ENCODE measurements around the gene LCN15. TPM values are rescaled to one million over a fixed set of nuclear protein-coding genes. Genes with fewer than 3 reads are reported as not detected.

Gene LCN15
- total and polyA plus RNA-seq, 4 donors: not detected

DNA sequence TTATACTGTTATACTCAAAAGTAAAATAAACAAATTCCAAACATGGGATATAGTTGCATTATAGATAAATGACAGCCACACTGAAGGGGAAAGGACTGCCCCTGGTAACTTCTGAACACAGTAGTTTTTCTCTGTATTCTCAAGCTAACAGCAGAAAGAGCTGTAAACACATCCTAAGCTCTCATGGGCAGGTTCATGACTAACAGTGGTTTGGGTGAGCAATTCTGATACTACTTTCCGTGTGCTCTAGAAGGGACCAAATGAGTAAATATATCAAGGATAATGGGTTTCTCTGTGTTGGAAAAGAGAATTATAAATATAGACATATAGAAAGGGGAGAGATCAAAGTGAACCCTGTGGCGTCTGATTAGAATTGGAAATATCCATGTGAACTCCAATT, 13.8 kb downstream of the LCN15 start:
- TF ChIP-seq JUND (IDR thresholded peaks at IDR 0.05) (no peak), HNF4A (conservative IDR thresholded peaks at IDR 0.05) (no peak), TAF1 (conservative IDR thresholded peaks at IDR 0.05) (no peak), RAD21 (IDR thresholded peaks at IDR 0.05) (no peak), NR2F2 (IDR thresholded peaks at IDR 0.05) (no peak), YY1 (IDR thresholded peaks at IDR 0.05) (no peak), RXRA (IDR thresholded peaks at IDR 0.05) (no peak), FOXA2 (IDR thresholded peaks at IDR 0.05) (no peak), FOXA1 (IDR thresholded peaks at IDR 0.05) (no peak), SP1 (IDR thresholded peaks at IDR 0.05) (no peak), HNF4G (IDR thresholded peaks at IDR 0.05) (no peak), EGR1 (IDR thresholded peaks at IDR 0.05; ENCODE audit: low read depth in 2 of 2) (no peak), GABPA (IDR thresholded peaks at IDR 0.05 in 1 of 2, conservative IDR thresholded peaks at IDR 0.05 in 1 of 2) (no peak)
- TF ChIP-seq, protein P1, sequence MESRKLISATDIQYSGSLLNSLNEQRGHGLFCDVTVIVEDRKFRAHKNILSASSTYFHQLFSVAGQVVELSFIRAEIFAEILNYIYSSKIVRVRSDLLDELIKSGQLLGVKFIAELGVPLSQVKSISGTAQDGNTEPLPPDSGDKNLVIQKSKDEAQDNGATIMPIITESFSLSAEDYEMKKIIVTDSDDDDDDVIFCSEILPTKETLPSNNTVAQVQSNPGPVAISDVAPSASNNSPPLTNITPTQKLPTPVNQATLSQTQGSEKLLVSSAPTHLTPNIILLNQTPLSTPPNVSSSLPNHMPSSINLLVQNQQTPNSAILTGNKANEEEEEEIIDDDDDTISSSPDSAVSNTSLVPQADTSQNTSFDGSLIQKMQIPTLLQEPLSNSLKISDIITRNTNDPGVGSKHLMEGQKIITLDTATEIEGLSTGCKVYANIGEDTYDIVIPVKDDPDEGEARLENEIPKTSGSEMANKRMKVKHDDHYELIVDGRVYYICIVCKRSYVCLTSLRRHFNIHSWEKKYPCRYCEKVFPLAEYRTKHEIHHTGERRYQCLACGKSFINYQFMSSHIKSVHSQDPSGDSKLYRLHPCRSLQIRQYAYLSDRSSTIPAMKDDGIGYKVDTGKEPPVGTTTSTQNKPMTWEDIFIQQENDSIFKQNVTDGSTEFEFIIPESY (IDR thresholded peaks at IDR 0.05): no peak
- TF ChIP-seq, protein P2, sequence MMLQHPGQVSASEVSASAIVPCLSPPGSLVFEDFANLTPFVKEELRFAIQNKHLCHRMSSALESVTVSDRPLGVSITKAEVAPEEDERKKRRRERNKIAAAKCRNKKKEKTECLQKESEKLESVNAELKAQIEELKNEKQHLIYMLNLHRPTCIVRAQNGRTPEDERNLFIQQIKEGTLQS (IDR thresholded peaks at IDR 0.05): no peak
- TF ChIP-seq, protein P3, sequence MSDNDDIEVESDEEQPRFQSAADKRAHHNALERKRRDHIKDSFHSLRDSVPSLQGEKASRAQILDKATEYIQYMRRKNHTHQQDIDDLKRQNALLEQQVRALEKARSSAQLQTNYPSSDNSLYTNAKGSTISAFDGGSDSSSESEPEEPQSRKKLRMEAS (IDR thresholded peaks at IDR 0.05): no peak
- TF ChIP-seq, protein P4, sequence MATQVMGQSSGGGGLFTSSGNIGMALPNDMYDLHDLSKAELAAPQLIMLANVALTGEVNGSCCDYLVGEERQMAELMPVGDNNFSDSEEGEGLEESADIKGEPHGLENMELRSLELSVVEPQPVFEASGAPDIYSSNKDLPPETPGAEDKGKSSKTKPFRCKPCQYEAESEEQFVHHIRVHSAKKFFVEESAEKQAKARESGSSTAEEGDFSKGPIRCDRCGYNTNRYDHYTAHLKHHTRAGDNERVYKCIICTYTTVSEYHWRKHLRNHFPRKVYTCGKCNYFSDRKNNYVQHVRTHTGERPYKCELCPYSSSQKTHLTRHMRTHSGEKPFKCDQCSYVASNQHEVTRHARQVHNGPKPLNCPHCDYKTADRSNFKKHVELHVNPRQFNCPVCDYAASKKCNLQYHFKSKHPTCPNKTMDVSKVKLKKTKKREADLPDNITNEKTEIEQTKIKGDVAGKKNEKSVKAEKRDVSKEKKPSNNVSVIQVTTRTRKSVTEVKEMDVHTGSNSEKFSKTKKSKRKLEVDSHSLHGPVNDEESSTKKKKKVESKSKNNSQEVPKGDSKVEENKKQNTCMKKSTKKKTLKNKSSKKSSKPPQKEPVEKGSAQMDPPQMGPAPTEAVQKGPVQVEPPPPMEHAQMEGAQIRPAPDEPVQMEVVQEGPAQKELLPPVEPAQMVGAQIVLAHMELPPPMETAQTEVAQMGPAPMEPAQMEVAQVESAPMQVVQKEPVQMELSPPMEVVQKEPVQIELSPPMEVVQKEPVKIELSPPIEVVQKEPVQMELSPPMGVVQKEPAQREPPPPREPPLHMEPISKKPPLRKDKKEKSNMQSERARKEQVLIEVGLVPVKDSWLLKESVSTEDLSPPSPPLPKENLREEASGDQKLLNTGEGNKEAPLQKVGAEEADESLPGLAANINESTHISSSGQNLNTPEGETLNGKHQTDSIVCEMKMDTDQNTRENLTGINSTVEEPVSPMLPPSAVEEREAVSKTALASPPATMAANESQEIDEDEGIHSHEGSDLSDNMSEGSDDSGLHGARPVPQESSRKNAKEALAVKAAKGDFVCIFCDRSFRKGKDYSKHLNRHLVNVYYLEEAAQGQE (IDR thresholded peaks at IDR 0.05): no peak
- TF ChIP-seq, protein P5, sequence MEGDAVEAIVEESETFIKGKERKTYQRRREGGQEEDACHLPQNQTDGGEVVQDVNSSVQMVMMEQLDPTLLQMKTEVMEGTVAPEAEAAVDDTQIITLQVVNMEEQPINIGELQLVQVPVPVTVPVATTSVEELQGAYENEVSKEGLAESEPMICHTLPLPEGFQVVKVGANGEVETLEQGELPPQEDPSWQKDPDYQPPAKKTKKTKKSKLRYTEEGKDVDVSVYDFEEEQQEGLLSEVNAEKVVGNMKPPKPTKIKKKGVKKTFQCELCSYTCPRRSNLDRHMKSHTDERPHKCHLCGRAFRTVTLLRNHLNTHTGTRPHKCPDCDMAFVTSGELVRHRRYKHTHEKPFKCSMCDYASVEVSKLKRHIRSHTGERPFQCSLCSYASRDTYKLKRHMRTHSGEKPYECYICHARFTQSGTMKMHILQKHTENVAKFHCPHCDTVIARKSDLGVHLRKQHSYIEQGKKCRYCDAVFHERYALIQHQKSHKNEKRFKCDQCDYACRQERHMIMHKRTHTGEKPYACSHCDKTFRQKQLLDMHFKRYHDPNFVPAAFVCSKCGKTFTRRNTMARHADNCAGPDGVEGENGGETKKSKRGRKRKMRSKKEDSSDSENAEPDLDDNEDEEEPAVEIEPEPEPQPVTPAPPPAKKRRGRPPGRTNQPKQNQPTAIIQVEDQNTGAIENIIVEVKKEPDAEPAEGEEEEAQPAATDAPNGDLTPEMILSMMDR (IDR thresholded peaks at IDR 0.05; ENCODE audit: low read depth, low read length, missing input control): no peak
- H3K4me3 ChIP-seq (ENCODE audit: low read depth in 1 of 3, low read length in 3 of 3): no peak overlapping the region
- 72% methylated on average over 2 of the region's 2 CpGs for WGBS
- no peak for DNase-seq (ENCODE audit: low spot score)
- no peak overlapping the region for H3K27ac ChIP-seq (ENCODE audit: low read depth in 1 of 2, low read length in 2 of 2)
- no peaks in the 10 kb centered on the region for H3K27me3 ChIP-seq (ENCODE audit: control insufficient read depth in 4 of 4, insufficient read depth in 4 of 4, low read length in 3 of 4)
- H3K36me3 ChIP-seq (ENCODE audit: control insufficient read depth in 4 of 4, insufficient read depth in 3 of 4, low read depth in 1 of 4, low read length in 3 of 4): no peaks in the 10 kb centered on the region
- no peaks in the 10 kb centered on the region for H3K4me1 ChIP-seq (ENCODE audit: control insufficient read depth in 4 of 4, insufficient read depth in 4 of 4, low read length in 3 of 4)
- H3K9ac ChIP-seq (ENCODE audit: low read depth in 1 of 2, low read length in 2 of 2): no peak overlapping the region
- H3K9me3 ChIP-seq (ENCODE audit: control insufficient read depth in 4 of 4, low read length in 3 of 4): peaks cover 0 to 10% (median 1%) of the 10 kb centered on the region in 4 donors

Measured in liver (tissue), 9 donors.